SK-N-SH (cell line): ENCODE measurements around the gene NAXE.

ENCODE experiments used
- CTCF ChIP-seq: fragments of 200-600 bp; sonication (generic); IDR thresholded peaks from 2 replicates; pipeline ENCODE4 v1.6.1; 2017; ENCODE audit warnings: antibody characterized with exemption, mild to moderate bottlenecking, moderate library complexity
- EP300 ChIP-seq, 2 experiments: IDR thresholded peaks; 2 replicates each; pipeline versions ENCODE4 v1.4.0 to v1.6.1; 2012; ENCODE audit warnings: borderline replicate concordance in 1 of 2, low read depth in 1 of 2, low read length in 1 of 2
- MXI1 ChIP-seq: IDR thresholded peaks from 2 replicates; pipeline ENCODE4 v1.6.1; 2012; ENCODE audit warnings: mild to moderate bottlenecking, low read depth, low read length, improper control_type of control experiment
- NFIC ChIP-seq: IDR thresholded peaks from 2 replicates; pipeline ENCODE4 v1.4.0; 2012; ENCODE audit warnings: borderline replicate concordance
- RCOR1 ChIP-seq: fragments of 150-350 bp; IDR thresholded peaks from 2 replicates; pipeline ENCODE4 v1.6.1; 2017; ENCODE audit warnings: antibody characterized with exemption, low read length
- TAF1 ChIP-seq: IDR thresholded peaks from 2 replicates; pipeline ENCODE4 v1.6.1; 2012; ENCODE audit warnings: low read depth, mild to moderate bottlenecking, low read length, moderate library complexity, borderline replicate concordance
- TCF12 ChIP-seq: IDR thresholded peaks from 2 replicates; pipeline ENCODE4 v1.4.0; 2012
- USF1 ChIP-seq: IDR thresholded peaks from 2 replicates; pipeline ENCODE4 v1.4.0; 2012; ENCODE audit warnings: low read depth, borderline replicate concordance

GRCh38 chr1:156544592-156545102, 46.9 kb upstream of the NAXE start:
- no peak for TF ChIP-seq NFIC
- no peak for TF ChIP-seq CTCF
- TF ChIP-seq EP300 (IDR thresholded peaks at IDR 0.05; ENCODE audit: borderline replicate concordance in 1 of 2, low read depth in 1 of 2, low read length in 1 of 2): no peak
- no peak for TF ChIP-seq TCF12
- TF ChIP-seq USF1: no peak
- no peak for TF ChIP-seq MXI1
- no peak for TF ChIP-seq TAF1
- TF ChIP-seq RCOR1: no peak
